Measurements from ENCODE around the gene SDHAF4.

GRCh38 chr6:70586114-70586513 lies 19.4 kb downstream of the SDHAF4 start:
- no peak for TF ChIP-seq CTCF (conservative IDR thresholded peaks at IDR 0.05)
- no peak for TF ChIP-seq EZH2 (IDR thresholded peaks at IDR 0.05; ENCODE audit: low read depth)

Data from PC-9 (cell line).